HEK293 (cell line): Measurements from ENCODE around the gene DUSP15.

ENCODE experiments used
- CTCF ChIA-PET: fragments of 350-600 bp; formaldehyde crosslinking; extraction: SDS; loops from one replicate; lab custom pipeline; 2021; ENCODE audit warnings: antibody characterized with exemption; lab: Yijun Ruan, JAX
- POLR2A ChIA-PET: fragments of 300-600 bp; formaldehyde crosslinking; extraction: SDS; loops from one replicate; lab custom pipeline; 2020; ENCODE audit warnings: antibody characterized with exemption, inconsistent platforms; lab: Yijun Ruan, JAX
- H3K27ac ChIP-seq: fragments of 200-500 bp; sonication (Bioruptor generic); 2 replicates; pipeline ENCODE4 v1.5.1; 2014; ENCODE audit warnings: low read depth, low read length, control low read depth, inconsistent platforms; ENCODE audit errors: extremely low read depth
- H3K36me3 ChIP-seq, 2 experiments: fragments of 200-500 bp in 1 of 2; sonication (Bioruptor generic) in 1 of 2; 1 replicate in 1 of 2; 2 replicates in 1 of 2; pipeline ENCODE4 v1.5.1; 2014 to 2017; ENCODE audit warnings: inconsistent platforms in 2 of 2, low read length in 2 of 2; ENCODE audit not compliant: control insufficient read depth in 2 of 2, insufficient read depth in 1 of 2
- H3K4me1 ChIP-seq: fragments of 200-500 bp; sonication (Bioruptor generic); 2 replicates; pipeline ENCODE4 v1.5.1; 2014; ENCODE audit warnings: mild to moderate bottlenecking, low read length, inconsistent platforms; ENCODE audit not compliant: control insufficient read depth, insufficient read depth
- H3K4me3 ChIP-seq: 2 replicates; pipeline ENCODE4 v1.5.1; 2011; ENCODE audit warnings: low read depth, mild to moderate bottlenecking, control low read depth, low read length, moderate library complexity
- H3K9me3 ChIP-seq: fragments of 200-500 bp; sonication (Bioruptor generic); 2 replicates; pipeline ENCODE4 v1.5.1; 2014; ENCODE audit warnings: low read depth, low read length, inconsistent platforms; ENCODE audit not compliant: control insufficient read depth, insufficient read depth
- BCL11B ChIP-seq: fragments of 450-650 bp; formaldehyde crosslinking; IDR thresholded peaks from 2 replicates; pipeline ENCODE4 v1.5.1; 2016; ENCODE audit warnings: low read depth, missing biosample characterization, missing genetic modification characterization
- EGR2 ChIP-seq: fragments of 450-650 bp; formaldehyde crosslinking; IDR thresholded peaks from 2 replicates; pipeline ENCODE4 v1.5.1; 2016; ENCODE audit warnings: low read depth, missing biosample characterization, missing genetic modification characterization
- GLIS2 ChIP-seq: fragments of 450-650 bp; formaldehyde crosslinking; IDR thresholded peaks from 2 replicates; pipeline ENCODE4 v1.5.1; 2016; ENCODE audit warnings: missing biosample characterization, missing genetic modification characterization
- KLF1 ChIP-seq: fragments of 450-650 bp; formaldehyde crosslinking; IDR thresholded peaks from 2 replicates; pipeline ENCODE4 v1.5.1; 2016; ENCODE audit warnings: missing biosample characterization, missing genetic modification characterization
- KLF10 ChIP-seq: fragments of 450-650 bp; IDR thresholded peaks from 2 replicates; pipeline ENCODE4 v1.5.1; 2018; ENCODE audit warnings: missing biosample characterization, mild to moderate bottlenecking, missing genetic modification characterization
- SP3 ChIP-seq: fragments of 450-650 bp; formaldehyde crosslinking; IDR thresholded peaks from 2 replicates; pipeline ENCODE4 v1.5.1; 2016; ENCODE audit warnings: missing biosample characterization, missing genetic modification characterization
- ZNF10 ChIP-seq: fragments of 450-650 bp; formaldehyde crosslinking; IDR thresholded peaks from 2 replicates; pipeline ENCODE4 v1.5.1; 2017; ENCODE audit warnings: missing biosample characterization, missing genetic modification characterization
- ZNF133 ChIP-seq: fragments of 450-650 bp; formaldehyde crosslinking; IDR thresholded peaks from 2 replicates; pipeline ENCODE4 v1.5.1; 2016; ENCODE audit warnings: missing biosample characterization, missing genetic modification characterization
- ZNF214 ChIP-seq: fragments of 450-650 bp; formaldehyde crosslinking; IDR thresholded peaks from 2 replicates; pipeline ENCODE4 v1.5.1; 2017; ENCODE audit warnings: missing biosample characterization, mild to moderate bottlenecking, missing genetic modification characterization, borderline replicate concordance
- ZNF335 ChIP-seq: fragments of 450-650 bp; formaldehyde crosslinking; conservative IDR thresholded peaks from 2 replicates; pipeline ENCODE4 v1.5.1; 2016; ENCODE audit warnings: missing biosample characterization, missing genetic modification characterization
- ZNF341 ChIP-seq: fragments of 450-650 bp; formaldehyde crosslinking; IDR thresholded peaks from 2 replicates; pipeline ENCODE4; 2016; ENCODE audit warnings: low read depth, missing biosample characterization, missing genetic modification characterization
- ZNF510 ChIP-seq: fragments of 450-650 bp; formaldehyde crosslinking; IDR thresholded peaks from 2 replicates; pipeline ENCODE4 v1.5.1; 2018; ENCODE audit warnings: mild to moderate bottlenecking, missing genetic modification characterization, missing biosample characterization; ENCODE audit not compliant: insufficient replicate concordance
- ZNF521 ChIP-seq: fragments of 450-650 bp; formaldehyde crosslinking; IDR thresholded peaks from 2 replicates; pipeline ENCODE4 v1.5.1; 2017; ENCODE audit warnings: missing biosample characterization, mild to moderate bottlenecking, missing genetic modification characterization
- ZNF530 ChIP-seq: fragments of 450-650 bp; formaldehyde crosslinking; IDR thresholded peaks from 2 replicates; pipeline ENCODE4 v1.5.1; 2016; ENCODE audit warnings: low read depth, missing biosample characterization, missing genetic modification characterization
- ZNF670 ChIP-seq: fragments of 450-650 bp; formaldehyde crosslinking; IDR thresholded peaks from 2 replicates; pipeline ENCODE4 v1.5.1; 2016; ENCODE audit warnings: missing biosample characterization, missing genetic modification characterization, low read depth
- ZNF837 ChIP-seq: fragments of 450-650 bp; formaldehyde crosslinking; IDR thresholded peaks from 2 replicates; pipeline ENCODE4 v1.5.1; 2016; ENCODE audit warnings: missing biosample characterization, missing genetic modification characterization
- TF ChIP-seq, protein P1 (sequence below): fragments of 450-650 bp; formaldehyde crosslinking; conservative IDR thresholded peaks from 2 replicates; pipeline ENCODE4 v1.5.1; 2016; ENCODE audit warnings: low read depth, missing biosample characterization, missing genetic modification characterization
- TF ChIP-seq, protein P2 (sequence below): fragments of 450-650 bp; formaldehyde crosslinking; IDR thresholded peaks from 2 replicates; pipeline ENCODE4 v1.5.1; 2016; ENCODE audit warnings: missing biosample characterization, missing genetic modification characterization
- TF ChIP-seq, protein P3 (sequence below): fragments of 450-650 bp; formaldehyde crosslinking; IDR thresholded peaks from 2 replicates; pipeline ENCODE4 v1.5.1; 2017; ENCODE audit warnings: missing biosample characterization, missing genetic modification characterization
- TF ChIP-seq, protein P4 (sequence below): fragments of 450-650 bp; formaldehyde crosslinking; IDR thresholded peaks from 2 replicates; pipeline ENCODE4 v1.5.1; 2017; ENCODE audit warnings: missing biosample characterization, missing genetic modification characterization

Gene DUSP15

DNA sequence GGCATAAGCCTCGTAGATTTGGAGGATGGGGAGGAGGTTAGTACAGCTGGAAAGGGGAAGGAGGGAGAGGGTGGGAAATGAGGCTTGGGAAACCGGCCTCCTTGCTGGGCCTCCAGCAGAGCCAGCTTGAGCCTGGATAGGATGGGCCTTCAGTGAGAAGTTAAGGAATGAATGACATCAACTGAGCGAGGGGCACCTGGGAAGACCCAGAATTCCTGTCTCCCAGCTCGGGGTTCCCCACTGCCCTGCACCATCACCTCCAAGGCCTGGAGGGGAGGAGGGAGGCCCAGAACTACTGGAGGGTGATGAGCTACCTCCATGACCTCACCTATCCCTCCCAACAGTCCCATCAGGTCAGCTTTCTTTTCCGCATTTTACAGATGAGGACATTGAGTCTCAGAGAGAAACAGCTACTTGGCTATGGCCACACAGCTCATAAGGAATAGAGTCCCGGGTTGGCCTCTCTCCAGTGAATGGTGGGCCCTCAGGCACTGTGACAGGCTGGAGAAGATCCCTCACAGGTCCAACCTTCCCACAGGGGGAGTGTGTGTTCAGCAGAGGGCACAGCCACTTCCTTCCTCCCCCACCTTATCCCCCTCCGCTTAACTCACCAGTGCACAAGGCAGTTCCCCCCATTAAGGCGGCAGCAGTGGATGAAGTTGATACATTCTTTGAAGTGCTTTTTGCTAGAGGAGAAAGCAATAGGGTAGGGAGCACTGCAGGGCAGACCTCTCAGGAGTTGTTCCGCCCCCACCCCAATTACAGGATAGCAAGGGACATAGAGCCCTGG lies 6.8 kb downstream of the DUSP15 start:
- no peak for TF ChIP-seq BCL11B (tag by site-specific recombination)
- TF ChIP-seq ZNF837 (tag by site-specific recombination), result no peak
- no peak for TF ChIP-seq ZNF214 (tag by site-specific recombination)
- TF ChIP-seq ZNF341 (tag by site-specific recombination), result peak; percentile 73
- TF ChIP-seq SP3 (tag by site-specific recombination), result no peak
- no peak for TF ChIP-seq KLF10 (tag by site-specific recombination)
- no peak for TF ChIP-seq ZNF335 (tag by site-specific recombination)
- TF ChIP-seq ZNF521 (tag by site-specific recombination), result no peak
- no peak for TF ChIP-seq ZNF10 (tag by site-specific recombination)
- no peak for TF ChIP-seq KLF1 (tag by site-specific recombination)
- TF ChIP-seq, protein P1, sequence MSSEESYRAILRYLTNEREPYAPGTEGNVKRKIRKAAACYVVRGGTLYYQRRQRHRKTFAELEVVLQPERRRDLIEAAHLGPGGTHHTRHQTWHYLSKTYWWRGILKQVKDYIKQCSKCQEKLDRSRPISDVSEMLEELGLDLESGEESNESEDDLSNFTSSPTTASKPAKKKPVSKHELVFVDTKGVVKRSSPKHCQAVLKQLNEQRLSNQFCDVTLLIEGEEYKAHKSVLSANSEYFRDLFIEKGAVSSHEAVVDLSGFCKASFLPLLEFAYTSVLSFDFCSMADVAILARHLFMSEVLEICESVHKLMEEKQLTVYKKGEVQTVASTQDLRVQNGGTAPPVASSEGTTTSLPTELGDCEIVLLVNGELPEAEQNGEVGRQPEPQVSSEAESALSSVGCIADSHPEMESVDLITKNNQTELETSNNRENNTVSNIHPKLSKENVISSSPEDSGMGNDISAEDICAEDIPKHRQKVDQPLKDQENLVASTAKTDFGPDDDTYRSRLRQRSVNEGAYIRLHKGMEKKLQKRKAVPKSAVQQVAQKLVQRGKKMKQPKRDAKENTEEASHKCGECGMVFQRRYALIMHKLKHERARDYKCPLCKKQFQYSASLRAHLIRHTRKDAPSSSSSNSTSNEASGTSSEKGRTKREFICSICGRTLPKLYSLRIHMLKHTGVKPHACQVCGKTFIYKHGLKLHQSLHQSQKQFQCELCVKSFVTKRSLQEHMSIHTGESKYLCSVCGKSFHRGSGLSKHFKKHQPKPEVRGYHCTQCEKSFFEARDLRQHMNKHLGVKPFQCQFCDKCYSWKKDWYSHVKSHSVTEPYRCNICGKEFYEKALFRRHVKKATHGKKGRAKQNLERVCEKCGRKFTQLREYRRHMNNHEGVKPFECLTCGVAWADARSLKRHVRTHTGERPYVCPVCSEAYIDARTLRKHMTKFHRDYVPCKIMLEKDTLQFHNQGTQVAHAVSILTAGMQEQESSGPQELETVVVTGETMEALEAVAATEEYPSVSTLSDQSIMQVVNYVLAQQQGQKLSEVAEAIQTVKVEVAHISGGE (tag by site-specific recombination), result no peak
- TF ChIP-seq, protein P2, sequence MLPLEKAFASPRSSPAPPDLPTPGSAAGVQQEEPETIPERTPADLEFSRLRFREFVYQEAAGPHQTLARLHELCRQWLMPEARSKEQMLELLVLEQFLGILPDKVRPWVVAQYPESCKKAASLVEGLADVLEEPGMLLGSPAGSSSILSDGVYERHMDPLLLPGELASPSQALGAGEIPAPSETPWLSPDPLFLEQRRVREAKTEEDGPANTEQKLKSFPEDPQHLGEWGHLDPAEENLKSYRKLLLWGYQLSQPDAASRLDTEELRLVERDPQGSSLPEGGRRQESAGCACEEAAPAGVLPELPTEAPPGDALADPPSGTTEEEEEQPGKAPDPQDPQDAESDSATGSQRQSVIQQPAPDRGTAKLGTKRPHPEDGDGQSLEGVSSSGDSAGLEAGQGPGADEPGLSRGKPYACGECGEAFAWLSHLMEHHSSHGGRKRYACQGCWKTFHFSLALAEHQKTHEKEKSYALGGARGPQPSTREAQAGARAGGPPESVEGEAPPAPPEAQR (tag by site-specific recombination), result no peak
- TF ChIP-seq ZNF133 (tag by site-specific recombination), result no peak
- no peak for TF ChIP-seq ZNF530 (tag by site-specific recombination)
- TF ChIP-seq ZNF510, result no peak
- TF ChIP-seq EGR2 (tag by site-specific recombination), result no peak
- TF ChIP-seq, protein P3, sequence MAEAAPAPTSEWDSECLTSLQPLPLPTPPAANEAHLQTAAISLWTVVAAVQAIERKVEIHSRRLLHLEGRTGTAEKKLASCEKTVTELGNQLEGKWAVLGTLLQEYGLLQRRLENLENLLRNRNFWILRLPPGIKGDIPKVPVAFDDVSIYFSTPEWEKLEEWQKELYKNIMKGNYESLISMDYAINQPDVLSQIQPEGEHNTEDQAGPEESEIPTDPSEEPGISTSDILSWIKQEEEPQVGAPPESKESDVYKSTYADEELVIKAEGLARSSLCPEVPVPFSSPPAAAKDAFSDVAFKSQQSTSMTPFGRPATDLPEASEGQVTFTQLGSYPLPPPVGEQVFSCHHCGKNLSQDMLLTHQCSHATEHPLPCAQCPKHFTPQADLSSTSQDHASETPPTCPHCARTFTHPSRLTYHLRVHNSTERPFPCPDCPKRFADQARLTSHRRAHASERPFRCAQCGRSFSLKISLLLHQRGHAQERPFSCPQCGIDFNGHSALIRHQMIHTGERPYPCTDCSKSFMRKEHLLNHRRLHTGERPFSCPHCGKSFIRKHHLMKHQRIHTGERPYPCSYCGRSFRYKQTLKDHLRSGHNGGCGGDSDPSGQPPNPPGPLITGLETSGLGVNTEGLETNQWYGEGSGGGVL, result peak; percentile 67
- Histone ChIP-seq H3K27ac (no peak overlapping the region), H3K4me1 (0 out of 2 replicates have a peak, but pooled peaks cover 2% of the 10 kb centered on the region), H3K9me3 (no peaks in the 10 kb centered on the region), H3K4me3 (no peak overlapping the region), H3K36me3 (no peaks in the 10 kb centered on the region)
- POLR2A ChIA-PET, result interaction anchor here (0.5 to 0.6 kb wide), 2 partner anchors 28 to 595 kb away, joined by 3 to 4 read pairs; no protein-coding TSS in a partner anchor
- CTCF ChIA-PET, result interaction anchor here (1.1 to 5.2 kb wide), 5 partner anchors 7 to 149 kb away, joined by 3 to 26 read pairs (median 4); partner anchors contain the start of gene PDRG1

DNA sequence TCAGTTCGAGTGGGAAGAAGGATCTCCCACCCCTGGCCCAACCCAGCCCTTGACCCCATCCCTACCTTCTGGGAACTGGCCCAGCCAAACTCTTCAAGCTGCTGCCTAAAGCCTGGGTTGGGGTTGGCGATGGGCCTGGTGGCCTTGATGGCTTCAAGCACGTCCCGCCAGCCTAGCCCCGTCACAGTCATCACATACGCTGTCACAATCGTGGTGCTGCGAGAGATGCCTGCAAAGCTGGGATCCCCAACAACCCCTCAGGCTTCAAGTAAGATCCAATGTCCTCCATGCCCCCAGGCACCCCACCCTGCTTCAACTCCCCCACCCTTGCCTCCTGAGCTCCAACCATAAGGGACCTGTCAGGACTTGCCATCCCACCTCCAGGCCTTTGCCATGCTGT lies 7.8 kb downstream of the DUSP15 start:
- ChIA-PET CTCF (interaction anchor here (1.1 to 5.2 kb wide), 3 partner anchors 9 to 150 kb away, joined by 3 to 26 read pairs (median 3); no protein-coding TSS in a partner anchor), POLR2A (no interaction called here)
- no peak overlapping the region for H3K4me3 ChIP-seq
- H3K4me1 ChIP-seq, result 0 out of 2 replicates have a peak, but pooled peaks cover 2% of the 10 kb centered on the region
- TF ChIP-seq ZNF670 (tag by site-specific recombination) (no peak), GLIS2 (tag by site-specific recombination) (no peak)
- TF ChIP-seq, protein P4, sequence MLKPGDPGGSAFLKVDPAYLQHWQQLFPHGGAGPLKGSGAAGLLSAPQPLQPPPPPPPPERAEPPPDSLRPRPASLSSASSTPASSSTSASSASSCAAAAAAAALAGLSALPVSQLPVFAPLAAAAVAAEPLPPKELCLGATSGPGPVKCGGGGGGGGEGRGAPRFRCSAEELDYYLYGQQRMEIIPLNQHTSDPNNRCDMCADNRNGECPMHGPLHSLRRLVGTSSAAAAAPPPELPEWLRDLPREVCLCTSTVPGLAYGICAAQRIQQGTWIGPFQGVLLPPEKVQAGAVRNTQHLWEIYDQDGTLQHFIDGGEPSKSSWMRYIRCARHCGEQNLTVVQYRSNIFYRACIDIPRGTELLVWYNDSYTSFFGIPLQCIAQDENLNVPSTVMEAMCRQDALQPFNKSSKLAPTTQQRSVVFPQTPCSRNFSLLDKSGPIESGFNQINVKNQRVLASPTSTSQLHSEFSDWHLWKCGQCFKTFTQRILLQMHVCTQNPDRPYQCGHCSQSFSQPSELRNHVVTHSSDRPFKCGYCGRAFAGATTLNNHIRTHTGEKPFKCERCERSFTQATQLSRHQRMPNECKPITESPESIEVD (tag by site-specific recombination), result no peak
- TF ChIP-seq, protein P1 (tag by site-specific recombination), result no peak
- H3K36me3 ChIP-seq, result no peaks in the 10 kb centered on the region
- H3K9me3 ChIP-seq, result no peaks in the 10 kb centered on the region
- H3K27ac ChIP-seq, result no peak overlapping the region
